Body of pancreas (tissue), 4 donors: Measurements from ENCODE around the gene TEX26.

Experiments
- POLR2A ChIP-seq, 3 donors: fragments of 450-650 bp; IDR thresholded peaks; one replicate each; pipeline ENCODE4 v1.6.1; 2016; ENCODE audit warnings: antibody characterized with exemption in 3 of 3, mild to moderate bottlenecking in 2 of 3
- TF ChIP-seq, protein P1 (sequence below), 7 experiments: fragments of 450-650 bp in 4 of 7; fragments of 200-600 bp in 3 of 7; sonication (generic) in 3 of 7; IDR thresholded peaks; one replicate each; pipeline ENCODE4 v1.5.1; 2016 to 2019; ENCODE audit warnings: antibody characterized with exemption in 7 of 7

DNA sequence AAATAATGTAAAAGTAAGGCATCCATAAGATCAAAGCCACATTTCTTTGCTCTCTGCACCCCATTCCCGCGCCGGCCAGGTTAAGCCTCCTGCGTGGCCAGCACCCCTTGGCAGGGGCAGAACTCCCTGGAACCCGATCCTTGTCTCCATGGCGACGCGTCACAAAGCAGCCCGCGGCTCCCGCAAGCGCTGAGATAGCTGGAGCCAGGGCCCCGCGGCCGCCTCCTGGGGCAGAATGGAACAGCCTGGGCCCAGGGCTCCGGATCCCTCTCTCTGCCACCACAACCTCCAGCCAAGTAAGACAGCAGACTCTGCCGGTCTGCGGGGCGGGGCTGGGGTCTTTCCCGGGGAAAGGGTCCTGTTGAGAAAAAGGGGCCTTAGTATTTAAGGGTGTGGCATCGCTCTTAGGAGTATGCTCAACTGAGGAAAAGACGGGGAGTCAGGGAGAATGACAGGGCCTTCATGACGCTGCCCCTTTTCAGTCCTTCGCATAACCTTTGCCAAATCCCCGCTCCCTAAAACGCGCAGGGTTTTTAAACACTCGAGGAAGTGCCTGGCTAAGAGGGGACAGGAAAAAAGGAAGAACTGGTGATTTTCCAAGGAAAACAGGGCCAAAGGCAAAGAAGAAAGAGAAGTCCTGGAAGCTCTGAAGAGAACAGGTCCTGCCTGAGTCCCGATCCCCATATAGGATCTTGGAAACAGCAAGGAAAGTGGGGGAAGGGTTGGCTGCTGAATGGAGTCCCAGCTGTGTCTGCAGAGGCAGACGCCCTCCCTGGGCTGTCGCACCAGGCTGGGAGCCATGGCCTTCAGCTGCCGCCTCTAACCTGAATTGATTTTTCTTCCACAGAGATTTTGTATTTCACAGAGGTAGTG, at the start of gene TEX26:
- TF ChIP-seq, protein P1, sequence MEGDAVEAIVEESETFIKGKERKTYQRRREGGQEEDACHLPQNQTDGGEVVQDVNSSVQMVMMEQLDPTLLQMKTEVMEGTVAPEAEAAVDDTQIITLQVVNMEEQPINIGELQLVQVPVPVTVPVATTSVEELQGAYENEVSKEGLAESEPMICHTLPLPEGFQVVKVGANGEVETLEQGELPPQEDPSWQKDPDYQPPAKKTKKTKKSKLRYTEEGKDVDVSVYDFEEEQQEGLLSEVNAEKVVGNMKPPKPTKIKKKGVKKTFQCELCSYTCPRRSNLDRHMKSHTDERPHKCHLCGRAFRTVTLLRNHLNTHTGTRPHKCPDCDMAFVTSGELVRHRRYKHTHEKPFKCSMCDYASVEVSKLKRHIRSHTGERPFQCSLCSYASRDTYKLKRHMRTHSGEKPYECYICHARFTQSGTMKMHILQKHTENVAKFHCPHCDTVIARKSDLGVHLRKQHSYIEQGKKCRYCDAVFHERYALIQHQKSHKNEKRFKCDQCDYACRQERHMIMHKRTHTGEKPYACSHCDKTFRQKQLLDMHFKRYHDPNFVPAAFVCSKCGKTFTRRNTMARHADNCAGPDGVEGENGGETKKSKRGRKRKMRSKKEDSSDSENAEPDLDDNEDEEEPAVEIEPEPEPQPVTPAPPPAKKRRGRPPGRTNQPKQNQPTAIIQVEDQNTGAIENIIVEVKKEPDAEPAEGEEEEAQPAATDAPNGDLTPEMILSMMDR (IDR thresholded peaks at IDR 0.05): no peak
- TF ChIP-seq POLR2A (IDR thresholded peaks at IDR 0.05): no peak
